H9 (cell line): ENCODE results near the gene LSM3. TPM values are rescaled to one million over a fixed set of nuclear protein-coding genes. Genes with fewer than 3 reads are reported as not detected.

Experiments
- DNase-seq: peaks from one replicate; pipeline ENCODE4 v3.0.0-alpha.2; 2017
- H2AFZ ChIP-seq: one replicate; pipeline ENCODE4 v1.6.1; 2013; ENCODE audit warnings: mild to moderate bottlenecking, low read length, control low read depth, moderate library complexity
- H2AK5ac ChIP-seq: 2 replicates; pipeline ENCODE4 v1.6.1; 2013; ENCODE audit warnings: low read length, control low read depth, mixed read lengths; ENCODE audit not compliant: insufficient read length
- H2BK120ac ChIP-seq: one replicate; pipeline ENCODE4 v1.6.1; 2013; ENCODE audit warnings: low read depth, mild to moderate bottlenecking, low read length, control low read depth, inconsistent platforms; ENCODE audit not compliant: poor library complexity, severe bottlenecking
- H2BK12ac ChIP-seq: 2 replicates; pipeline ENCODE4 v1.6.1; 2013; ENCODE audit warnings: low read length, control low read depth, mixed read lengths, low read depth; ENCODE audit not compliant: insufficient read length
- H2BK15ac ChIP-seq: 2 replicates; pipeline ENCODE4 v1.6.1; 2013; ENCODE audit warnings: low read depth, low read length, control low read depth
- H2BK20ac ChIP-seq: one replicate; pipeline ENCODE4 v1.6.1; 2013; ENCODE audit warnings: low read depth, mild to moderate bottlenecking, low read length, control low read depth, inconsistent platforms; ENCODE audit not compliant: poor library complexity, severe bottlenecking
- H2BK5ac ChIP-seq: 2 replicates; pipeline ENCODE4 v1.6.1; 2013; ENCODE audit warnings: low read length, control low read depth, mixed read lengths; ENCODE audit not compliant: insufficient read length
- H3K14ac ChIP-seq: 2 replicates; pipeline ENCODE4 v1.6.1; 2013; ENCODE audit warnings: low read length, control low read depth; ENCODE audit not compliant: insufficient read depth
- H3K18ac ChIP-seq: 2 replicates; pipeline ENCODE4 v1.6.1; 2013; ENCODE audit warnings: low read depth, mild to moderate bottlenecking, mixed read lengths, low read length, control low read depth; ENCODE audit not compliant: insufficient read length
- H3K23ac ChIP-seq: 2 replicates; pipeline ENCODE4 v1.6.1; 2013; ENCODE audit warnings: low read length, control low read depth, mixed read lengths, low read depth; ENCODE audit not compliant: insufficient read length
- H3K23me2 ChIP-seq: 2 replicates; pipeline ENCODE4 v1.6.1; 2013; ENCODE audit warnings: low read depth, mild to moderate bottlenecking, mixed read lengths, low read length, control low read depth; ENCODE audit not compliant: insufficient read length, poor library complexity, severe bottlenecking
- H3K27ac ChIP-seq: 2 replicates; pipeline ENCODE4 v1.5.1; 2013; ENCODE audit warnings: low read length, control low read depth, mixed read lengths, low read depth; ENCODE audit not compliant: insufficient read length
- H3K27me3 ChIP-seq: 2 replicates; pipeline ENCODE4 v1.6.1; 2013; ENCODE audit warnings: low read length, control low read depth, inconsistent platforms; ENCODE audit not compliant: insufficient read depth
- H3K4ac ChIP-seq: 2 replicates; pipeline ENCODE4 v1.6.1; 2013; ENCODE audit warnings: low read depth, mild to moderate bottlenecking, control low read depth, inconsistent platforms, low read length, moderate library complexity
- H3K4me1 ChIP-seq: 2 replicates; pipeline ENCODE4 v1.6.1; 2013; ENCODE audit warnings: low read length, control low read depth, inconsistent platforms; ENCODE audit not compliant: insufficient read depth
- H3K4me2 ChIP-seq: 2 replicates; pipeline ENCODE4 v1.6.1; 2013; ENCODE audit warnings: low read length, control low read depth, mixed read lengths; ENCODE audit not compliant: insufficient read length, insufficient read depth
- H3K56ac ChIP-seq: 2 replicates; pipeline ENCODE4 v1.6.1; 2013; ENCODE audit warnings: low read depth, mild to moderate bottlenecking, mixed read lengths, low read length, control low read depth; ENCODE audit not compliant: insufficient read length
- H3K79me1 ChIP-seq: 2 replicates; pipeline ENCODE4 v1.6.1; 2013; ENCODE audit warnings: low read depth, mild to moderate bottlenecking, moderate library complexity, low read length, control low read depth, inconsistent platforms; ENCODE audit not compliant: insufficient read depth, poor library complexity, severe bottlenecking
- H3K79me2 ChIP-seq: 2 replicates; pipeline ENCODE4 v1.6.1; 2013; ENCODE audit warnings: low read length, control low read depth, inconsistent platforms; ENCODE audit not compliant: insufficient read depth
- H3K9ac ChIP-seq: 2 replicates; pipeline ENCODE4 v1.6.1; 2013; ENCODE audit warnings: low read length, control low read depth, mixed read lengths; ENCODE audit not compliant: insufficient read length; ENCODE audit errors: extremely low read depth
- H3K9me3 ChIP-seq: one replicate; pipeline ENCODE4 v1.6.1; 2013; ENCODE audit warnings: low read depth, low read length, inconsistent platforms; ENCODE audit not compliant: control insufficient read depth
- H3T11ph ChIP-seq: one replicate; pipeline ENCODE4 v1.6.1; 2013; ENCODE audit warnings: mild to moderate bottlenecking, low read length, control low read depth, inconsistent platforms
- H4K20me1 ChIP-seq: one replicate; pipeline ENCODE4 v1.6.1; 2013; ENCODE audit not compliant: control insufficient read depth, insufficient read length, insufficient read depth
- H4K5ac ChIP-seq: 2 replicates; pipeline ENCODE4 v1.6.1; 2013; ENCODE audit warnings: low read depth, mild to moderate bottlenecking, mixed read lengths, low read length, control low read depth; ENCODE audit not compliant: insufficient read length
- H4K8ac ChIP-seq: replicated peaks from 2 replicates; pipeline ENCODE4 v1.6.1; 2013; ENCODE audit warnings: low read length, control low read depth, mixed read lengths, low read depth; ENCODE audit not compliant: insufficient read length
- H4K91ac ChIP-seq: 2 replicates; pipeline ENCODE4 v1.6.1; 2013; ENCODE audit warnings: low read depth, mild to moderate bottlenecking, moderate library complexity, mixed read lengths, low read length, control low read depth; ENCODE audit not compliant: insufficient read length
- H3K27ac Mint-ChIP-seq, 3 experiments: 2 replicates in 2 of 3; 3 replicates in 1 of 3; pipeline ENCODE4 v1.8.0; 2020 to 2021; ENCODE audit warnings: mixed read lengths in 3 of 3, mild to moderate bottlenecking in 1 of 3, moderate library complexity in 1 of 3
- H3K27me3 Mint-ChIP-seq: 2 replicates; pipeline ENCODE4 v1.8.0; 2021; ENCODE audit warnings: low read depth, mild to moderate bottlenecking, moderate library complexity, mixed read lengths
- H3K36me3 Mint-ChIP-seq, 3 experiments: 2 replicates in 2 of 3; 3 replicates in 1 of 3; pipeline ENCODE4 v1.8.0; 2020 to 2021; ENCODE audit warnings: low read depth in 3 of 3, mixed read lengths in 3 of 3; ENCODE audit not compliant: insufficient read depth in 1 of 3
- H3K4me1 Mint-ChIP-seq, 2 experiments: 2 replicates each; pipeline ENCODE4 v1.8.0; 2020; ENCODE audit warnings: mixed read lengths in 2 of 2
- H3K4me3 Mint-ChIP-seq, 2 experiments: 2 replicates in 1 of 2; 3 replicates in 1 of 2; pipeline ENCODE4 v1.8.0; 2020 to 2021; ENCODE audit warnings: mild to moderate bottlenecking in 2 of 2, mixed read lengths in 2 of 2, moderate library complexity in 1 of 2
- H3K9me3 Mint-ChIP-seq, 2 experiments: 2 replicates in 1 of 2; 3 replicates in 1 of 2; pipeline ENCODE4 v1.8.0; 2020; ENCODE audit warnings: mild to moderate bottlenecking in 2 of 2, mixed read lengths in 2 of 2, moderate library complexity in 1 of 2
- CTCF ChIP-seq: fragments of 200-600 bp; sonication (generic); conservative IDR thresholded peaks from 3 replicates; pipeline ENCODE4 v1.8.0; 2021; ENCODE audit warnings: antibody characterized with exemption, mild to moderate bottlenecking
- WGBS: extraction: QIAGEN DNeasy Blood & Tissue Kit; methylation state at CpG from one replicate; pipeline ENCODE4 v1.1.7; 2013; ENCODE audit warnings: missing lambda C conversion rate, low lambda C conversion rate, mixed read lengths; ENCODE audit not compliant: insufficient read length; ENCODE audit errors: extremely low coverage; 5-methylcytosine and 5-hydroxymethylcytosine counted together
- total RNA-seq: library from RNA; stranded (reverse); gene quantifications from 2 replicates; pipeline ENCODE4 v1.2.1, GENCODE V29; 2021

The LSM3 gene
- total RNA-seq, 1 experiment from 2014 or later: 24.4 TPM

GRCh38 chr3:14201940-14202684 is 23.5 kb downstream of the LSM3 start:
- DNase-seq: no peak
- no peaks in the 10 kb centered on the region for H3K27me3 ChIP-seq
- H3K4me1 ChIP-seq: no peaks in the 10 kb centered on the region
- H4K91ac ChIP-seq: no peak overlapping the region
- no CpG with 5 or more reads among the region's 7 CpGs for WGBS
- H3K56ac ChIP-seq: no peak overlapping the region
- H2BK120ac ChIP-seq: no peak overlapping the region
- peaks cover 2% of the 10 kb centered on the region for H4K20me1 ChIP-seq
- H3K14ac ChIP-seq: no peak overlapping the region
- no peaks in the 10 kb centered on the region for H3K9me3 Mint-ChIP-seq
- peaks cover 11 to 24% (median 23%) of the 10 kb centered on the region in 3 experiments; a peak in 6 of 7 replicates for H3K36me3 Mint-ChIP-seq
- H3K27ac Mint-ChIP-seq: peak overlapping the region in 1 of 3 experiments; percentile 40; a peak in 1 of 7 replicates
- no peak overlapping the region for H2BK15ac ChIP-seq
- no peaks in the 10 kb centered on the region; the same call in 1 of the 2 replicates for H3K27me3 Mint-ChIP-seq
- H2BK5ac ChIP-seq: no peak overlapping the region
- no peak overlapping the region for H3K4me2 ChIP-seq
- no peak overlapping the region for H4K5ac ChIP-seq
- no peak overlapping the region for H3K23ac ChIP-seq
- no peak overlapping the region for H3K27ac ChIP-seq
- no peak overlapping the region for H3K9ac ChIP-seq
- H3K4me1 Mint-ChIP-seq: peaks cover 0 to 4% of the 10 kb centered on the region in 2 experiments; a peak in 2 of 4 replicates
- no peak overlapping the region for H3K18ac ChIP-seq
- no peak overlapping the region for H3K4ac ChIP-seq
- H2AK5ac ChIP-seq: no peak overlapping the region
- no peaks in the 10 kb centered on the region for H3K79me2 ChIP-seq
- no peak overlapping the region for H2BK12ac ChIP-seq
- no peak overlapping the region for H3T11ph ChIP-seq
- H2BK20ac ChIP-seq: no peak overlapping the region
- H3K79me1 ChIP-seq: peaks cover 4% of the 10 kb centered on the region
- no peaks in the 10 kb centered on the region for H3K9me3 ChIP-seq
- H2AFZ ChIP-seq: no peak overlapping the region
- H3K23me2 ChIP-seq: no peaks in the 10 kb centered on the region
- no peak overlapping the region for H4K8ac ChIP-seq
- H3K4me3 Mint-ChIP-seq: no peak overlapping the region
- no peak for TF ChIP-seq CTCF
